ENCODE results near the gene TRIM48. TPM values are rescaled to one million over a fixed set of nuclear protein-coding genes. Genes with fewer than 3 reads are reported as not detected.
"Not testable (repeated sequence)": the region's sequence is repeated elsewhere in the genome, so short reads cannot be mapped to it uniquely, and the experiment has no call there.

The TRIM48 gene
- total RNA-seq = not detected
- long read RNA-seq = 0 reads

DNA sequence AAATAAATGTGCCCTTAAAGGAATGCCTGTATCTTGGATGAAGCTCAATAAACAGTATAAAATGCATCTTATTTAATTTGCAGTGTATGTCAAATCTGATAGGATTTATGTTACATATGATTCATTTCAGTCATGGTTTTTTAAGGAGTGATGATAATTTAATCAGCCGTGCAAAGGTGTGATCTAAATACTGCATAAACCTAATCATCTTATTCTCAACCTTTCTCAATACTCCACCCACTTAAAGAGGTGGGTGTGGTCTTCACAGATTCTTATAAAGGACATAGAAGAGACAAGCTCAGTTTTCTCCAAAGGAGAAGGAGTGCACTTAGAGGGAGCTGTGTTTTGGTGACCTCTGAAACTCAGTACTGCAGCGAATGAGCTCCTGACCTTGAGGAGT, at the start of gene TRIM48:
TSS of gene TRIM48 (plus strand) at position 301 of the 400 bp plus-strand sequence. CDS start 113 bp downstream, outside the sequence.
- intact Hi-C loops (cut with DNase I); DNase-seq (ENCODE audit: low spot score): not testable (repeated sequence)

GRCh38 chr11:55238316-55238715, 23.6 kb upstream of the TRIM48 start:
- intact Hi-C loops (cut with DNase I); DNase-seq (ENCODE audit: low spot score): not testable (repeated sequence)

GRCh38 chr11:55263081-55263480, 1.1 kb downstream of the TRIM48 start:
- no peak for DNase-seq (ENCODE audit: low spot score)
- intact Hi-C loops (cut with DNase I) = no loop called here

Other genes starting within 250 kb of the TRIM48 start
- gene OR4A16, start 81.0 kb downstream of the TRIM48 start, total RNA-seq = not detected
- gene OR4A15, start 105.8 kb downstream of the TRIM48 start, total RNA-seq = not detected